Esophagus squamous epithelium (tissue), 4 donors: ENCODE results near the gene SRSF7.

Experiments used
- POLR2A ChIP-seq, 4 donors: fragments of 450-650 bp; IDR thresholded peaks; one replicate each; pipeline ENCODE4 v1.6.1; 2017; ENCODE audit warnings: antibody characterized with exemption in 4 of 4, mild to moderate bottlenecking in 4 of 4, moderate library complexity in 3 of 4
- TF ChIP-seq, protein P1 (sequence below), 6 experiments: fragments of 450-650 bp in 4 of 6; fragments of 200-600 bp in 2 of 6; sonication (generic) in 2 of 6; IDR thresholded peaks; one replicate each; pipeline ENCODE4 v1.5.1; 2016 to 2019; ENCODE audit warnings: antibody characterized with exemption in 6 of 6, mild to moderate bottlenecking in 4 of 6, moderate library complexity in 4 of 6

DNA sequence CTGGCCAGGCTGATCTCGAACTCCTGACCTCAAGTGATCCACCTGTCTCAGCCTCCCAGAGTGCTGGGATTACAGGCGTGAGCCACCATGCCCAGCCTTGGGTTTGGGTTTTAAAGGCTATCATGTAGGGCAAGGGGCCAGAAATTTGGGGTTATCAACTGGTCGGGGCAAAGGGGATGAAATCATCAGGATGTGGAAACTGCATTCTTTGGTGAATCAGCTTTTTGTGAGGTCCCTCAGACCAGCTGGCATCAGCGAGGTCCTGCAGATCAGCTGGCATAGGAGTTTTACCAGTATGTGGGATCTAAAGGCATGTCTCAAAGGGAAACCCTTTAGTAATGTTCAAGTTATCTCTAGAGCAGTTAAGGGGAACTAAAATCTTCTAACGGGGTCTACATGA is 20.5 kb upstream of the SRSF7 start:
- TF ChIP-seq, protein P1, sequence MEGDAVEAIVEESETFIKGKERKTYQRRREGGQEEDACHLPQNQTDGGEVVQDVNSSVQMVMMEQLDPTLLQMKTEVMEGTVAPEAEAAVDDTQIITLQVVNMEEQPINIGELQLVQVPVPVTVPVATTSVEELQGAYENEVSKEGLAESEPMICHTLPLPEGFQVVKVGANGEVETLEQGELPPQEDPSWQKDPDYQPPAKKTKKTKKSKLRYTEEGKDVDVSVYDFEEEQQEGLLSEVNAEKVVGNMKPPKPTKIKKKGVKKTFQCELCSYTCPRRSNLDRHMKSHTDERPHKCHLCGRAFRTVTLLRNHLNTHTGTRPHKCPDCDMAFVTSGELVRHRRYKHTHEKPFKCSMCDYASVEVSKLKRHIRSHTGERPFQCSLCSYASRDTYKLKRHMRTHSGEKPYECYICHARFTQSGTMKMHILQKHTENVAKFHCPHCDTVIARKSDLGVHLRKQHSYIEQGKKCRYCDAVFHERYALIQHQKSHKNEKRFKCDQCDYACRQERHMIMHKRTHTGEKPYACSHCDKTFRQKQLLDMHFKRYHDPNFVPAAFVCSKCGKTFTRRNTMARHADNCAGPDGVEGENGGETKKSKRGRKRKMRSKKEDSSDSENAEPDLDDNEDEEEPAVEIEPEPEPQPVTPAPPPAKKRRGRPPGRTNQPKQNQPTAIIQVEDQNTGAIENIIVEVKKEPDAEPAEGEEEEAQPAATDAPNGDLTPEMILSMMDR (IDR thresholded peaks at IDR 0.05), result no peak
- no peak for TF ChIP-seq POLR2A (IDR thresholded peaks at IDR 0.05)
